H9 (cell line): ENCODE results near the gene OSBP2. TPM values are rescaled to one million over a fixed set of nuclear protein-coding genes. Genes with fewer than 3 reads are reported as not detected.

Experiments
- DNase-seq: peaks from one replicate; pipeline ENCODE4 v3.0.0-alpha.2; 2017
- H2AFZ ChIP-seq: one replicate; pipeline ENCODE4 v1.6.1; 2013; ENCODE audit warnings: mild to moderate bottlenecking, low read length, control low read depth, moderate library complexity
- H2AK5ac ChIP-seq: 2 replicates; pipeline ENCODE4 v1.6.1; 2013; ENCODE audit warnings: low read length, control low read depth, mixed read lengths; ENCODE audit not compliant: insufficient read length
- H2BK120ac ChIP-seq: one replicate; pipeline ENCODE4 v1.6.1; 2013; ENCODE audit warnings: low read depth, mild to moderate bottlenecking, low read length, control low read depth, inconsistent platforms; ENCODE audit not compliant: poor library complexity, severe bottlenecking
- H2BK12ac ChIP-seq: 2 replicates; pipeline ENCODE4 v1.6.1; 2013; ENCODE audit warnings: low read length, control low read depth, mixed read lengths, low read depth; ENCODE audit not compliant: insufficient read length
- H2BK15ac ChIP-seq: 2 replicates; pipeline ENCODE4 v1.6.1; 2013; ENCODE audit warnings: low read depth, low read length, control low read depth
- H2BK20ac ChIP-seq: one replicate; pipeline ENCODE4 v1.6.1; 2013; ENCODE audit warnings: low read depth, mild to moderate bottlenecking, low read length, control low read depth, inconsistent platforms; ENCODE audit not compliant: poor library complexity, severe bottlenecking
- H2BK5ac ChIP-seq: 2 replicates; pipeline ENCODE4 v1.6.1; 2013; ENCODE audit warnings: low read length, control low read depth, mixed read lengths; ENCODE audit not compliant: insufficient read length
- H3K14ac ChIP-seq: 2 replicates; pipeline ENCODE4 v1.6.1; 2013; ENCODE audit warnings: low read length, control low read depth; ENCODE audit not compliant: insufficient read depth
- H3K18ac ChIP-seq: 2 replicates; pipeline ENCODE4 v1.6.1; 2013; ENCODE audit warnings: low read depth, mild to moderate bottlenecking, mixed read lengths, low read length, control low read depth; ENCODE audit not compliant: insufficient read length
- H3K23ac ChIP-seq: 2 replicates; pipeline ENCODE4 v1.6.1; 2013; ENCODE audit warnings: low read length, control low read depth, mixed read lengths, low read depth; ENCODE audit not compliant: insufficient read length
- H3K23me2 ChIP-seq: 2 replicates; pipeline ENCODE4 v1.6.1; 2013; ENCODE audit warnings: low read depth, mild to moderate bottlenecking, mixed read lengths, low read length, control low read depth; ENCODE audit not compliant: insufficient read length, poor library complexity, severe bottlenecking
- H3K27ac ChIP-seq: 2 replicates; pipeline ENCODE4 v1.5.1; 2013; ENCODE audit warnings: low read length, control low read depth, mixed read lengths, low read depth; ENCODE audit not compliant: insufficient read length
- H3K27me3 ChIP-seq: 2 replicates; pipeline ENCODE4 v1.6.1; 2013; ENCODE audit warnings: low read length, control low read depth, inconsistent platforms; ENCODE audit not compliant: insufficient read depth
- H3K4ac ChIP-seq: 2 replicates; pipeline ENCODE4 v1.6.1; 2013; ENCODE audit warnings: low read depth, mild to moderate bottlenecking, control low read depth, inconsistent platforms, low read length, moderate library complexity
- H3K4me1 ChIP-seq: 2 replicates; pipeline ENCODE4 v1.6.1; 2013; ENCODE audit warnings: low read length, control low read depth, inconsistent platforms; ENCODE audit not compliant: insufficient read depth
- H3K4me2 ChIP-seq: 2 replicates; pipeline ENCODE4 v1.6.1; 2013; ENCODE audit warnings: low read length, control low read depth, mixed read lengths; ENCODE audit not compliant: insufficient read length, insufficient read depth
- H3K56ac ChIP-seq: 2 replicates; pipeline ENCODE4 v1.6.1; 2013; ENCODE audit warnings: low read depth, mild to moderate bottlenecking, mixed read lengths, low read length, control low read depth; ENCODE audit not compliant: insufficient read length
- H3K79me1 ChIP-seq: 2 replicates; pipeline ENCODE4 v1.6.1; 2013; ENCODE audit warnings: low read depth, mild to moderate bottlenecking, moderate library complexity, low read length, control low read depth, inconsistent platforms; ENCODE audit not compliant: insufficient read depth, poor library complexity, severe bottlenecking
- H3K79me2 ChIP-seq: 2 replicates; pipeline ENCODE4 v1.6.1; 2013; ENCODE audit warnings: low read length, control low read depth, inconsistent platforms; ENCODE audit not compliant: insufficient read depth
- H3K9ac ChIP-seq: 2 replicates; pipeline ENCODE4 v1.6.1; 2013; ENCODE audit warnings: low read length, control low read depth, mixed read lengths; ENCODE audit not compliant: insufficient read length; ENCODE audit errors: extremely low read depth
- H3K9me3 ChIP-seq: one replicate; pipeline ENCODE4 v1.6.1; 2013; ENCODE audit warnings: low read depth, low read length, inconsistent platforms; ENCODE audit not compliant: control insufficient read depth
- H3T11ph ChIP-seq: one replicate; pipeline ENCODE4 v1.6.1; 2013; ENCODE audit warnings: mild to moderate bottlenecking, low read length, control low read depth, inconsistent platforms
- H4K20me1 ChIP-seq: one replicate; pipeline ENCODE4 v1.6.1; 2013; ENCODE audit not compliant: control insufficient read depth, insufficient read length, insufficient read depth
- H4K5ac ChIP-seq: 2 replicates; pipeline ENCODE4 v1.6.1; 2013; ENCODE audit warnings: low read depth, mild to moderate bottlenecking, mixed read lengths, low read length, control low read depth; ENCODE audit not compliant: insufficient read length
- H4K8ac ChIP-seq: replicated peaks from 2 replicates; pipeline ENCODE4 v1.6.1; 2013; ENCODE audit warnings: low read length, control low read depth, mixed read lengths, low read depth; ENCODE audit not compliant: insufficient read length
- H4K91ac ChIP-seq: 2 replicates; pipeline ENCODE4 v1.6.1; 2013; ENCODE audit warnings: low read depth, mild to moderate bottlenecking, moderate library complexity, mixed read lengths, low read length, control low read depth; ENCODE audit not compliant: insufficient read length
- H3K27ac Mint-ChIP-seq, 3 experiments: 2 replicates in 2 of 3; 3 replicates in 1 of 3; pipeline ENCODE4 v1.8.0; 2020 to 2021; ENCODE audit warnings: mixed read lengths in 3 of 3, mild to moderate bottlenecking in 1 of 3, moderate library complexity in 1 of 3
- H3K27me3 Mint-ChIP-seq: 2 replicates; pipeline ENCODE4 v1.8.0; 2021; ENCODE audit warnings: low read depth, mild to moderate bottlenecking, moderate library complexity, mixed read lengths
- H3K36me3 Mint-ChIP-seq, 3 experiments: 2 replicates in 2 of 3; 3 replicates in 1 of 3; pipeline ENCODE4 v1.8.0; 2020 to 2021; ENCODE audit warnings: low read depth in 3 of 3, mixed read lengths in 3 of 3; ENCODE audit not compliant: insufficient read depth in 1 of 3
- H3K4me1 Mint-ChIP-seq, 2 experiments: 2 replicates each; pipeline ENCODE4 v1.8.0; 2020; ENCODE audit warnings: mixed read lengths in 2 of 2
- H3K4me3 Mint-ChIP-seq, 2 experiments: 2 replicates in 1 of 2; 3 replicates in 1 of 2; pipeline ENCODE4 v1.8.0; 2020 to 2021; ENCODE audit warnings: mild to moderate bottlenecking in 2 of 2, mixed read lengths in 2 of 2, moderate library complexity in 1 of 2
- H3K9me3 Mint-ChIP-seq, 2 experiments: 2 replicates in 1 of 2; 3 replicates in 1 of 2; pipeline ENCODE4 v1.8.0; 2020; ENCODE audit warnings: mild to moderate bottlenecking in 2 of 2, mixed read lengths in 2 of 2, moderate library complexity in 1 of 2
- CTCF ChIP-seq: fragments of 200-600 bp; sonication (generic); conservative IDR thresholded peaks from 3 replicates; pipeline ENCODE4 v1.8.0; 2021; ENCODE audit warnings: antibody characterized with exemption, mild to moderate bottlenecking
- WGBS: extraction: QIAGEN DNeasy Blood & Tissue Kit; methylation state at CpG from one replicate; pipeline ENCODE4 v1.1.7; 2013; ENCODE audit warnings: missing lambda C conversion rate, low lambda C conversion rate, mixed read lengths; ENCODE audit not compliant: insufficient read length; ENCODE audit errors: extremely low coverage; 5-methylcytosine and 5-hydroxymethylcytosine counted together
- total RNA-seq: library from RNA; stranded (reverse); gene quantifications from 2 replicates; pipeline ENCODE4 v1.2.1, GENCODE V29; 2021

OSBP2 gene
- total RNA-seq, 1 experiment from 2014 or later = 3.4 TPM

- H4K8ac ChIP-seq = no peak overlapping the region
- no peak overlapping the region for H3K4me2 ChIP-seq
- H3K4me1 ChIP-seq = no peaks in the 10 kb centered on the region
- no peaks in the 10 kb centered on the region for H4K20me1 ChIP-seq
- H2AK5ac ChIP-seq = no peak overlapping the region
- H3K14ac ChIP-seq = no peak overlapping the region; the same call in 1 of the 2 replicates
- Mint-ChIP-seq H3K9me3 (no peaks in the 10 kb centered on the region), H3K36me3 (no peaks in the 10 kb centered on the region; a peak in 2 of 7 replicates), H3K27me3 (no peaks in the 10 kb centered on the region), H3K27ac (peak overlapping the region in 2 of 3 experiments; percentile 68 to 85; a peak in 2 of 7 replicates), H3K4me3 (no peak overlapping the region), H3K4me1 (no peaks in the 10 kb centered on the region)
- H3K23me2 ChIP-seq = no peaks in the 10 kb centered on the region
- no peak overlapping the region for H2BK12ac ChIP-seq
- no peak overlapping the region for H2BK20ac ChIP-seq
- H2AFZ ChIP-seq = no peak overlapping the region
- DNase-seq = peak; percentile 18
- H3T11ph ChIP-seq = no peak overlapping the region
- H3K23ac ChIP-seq = no peak overlapping the region
- no peaks in the 10 kb centered on the region for H3K79me2 ChIP-seq
- no peak overlapping the region for H2BK120ac ChIP-seq
- H4K91ac ChIP-seq = no peak overlapping the region
- WGBS = no CpG with 5 or more reads among the region's 13 CpGs
- H4K5ac ChIP-seq = no peak overlapping the region
- no peaks in the 10 kb centered on the region for H3K27me3 ChIP-seq
- H3K27ac ChIP-seq = no peak overlapping the region
- no peak overlapping the region for H2BK5ac ChIP-seq
- no peak overlapping the region for H3K4ac ChIP-seq
- H2BK15ac ChIP-seq = no peak overlapping the region
- no peak overlapping the region for H3K18ac ChIP-seq
- no peaks in the 10 kb centered on the region for H3K9me3 ChIP-seq
- H3K79me1 ChIP-seq = no peaks in the 10 kb centered on the region
- no peak for TF ChIP-seq CTCF
- no peak overlapping the region for H3K56ac ChIP-seq
- no peak overlapping the region for H3K9ac ChIP-seq
These were observed 177.0 kb downstream of the OSBP2 start for GRCh38 chr22:30871391-30872284.
